ENCODE measurements around the gene CCDC24. TPM values are rescaled to one million over a fixed set of nuclear protein-coding genes. Genes with fewer than 3 reads are reported as not detected.

Gene CCDC24
- total RNA-seq, 4 donors from 2014 or later, result 3.0 to 7.3 (median 4.7) TPM

GRCh38 chr1:44029260-44029910 is 38.0 kb downstream of the CCDC24 start:
- 30 to 38% methylated on average over 14 to 17 of the region's 17 CpGs for WGBS, 2 donors
- DNase-seq, result no peak
- intact Hi-C loops (cut with DNase I), result no loop called here
- no peaks in the 10 kb centered on the region for H3K27me3 ChIP-seq
- H3K9me3 ChIP-seq, result no peaks in the 10 kb centered on the region
- no peaks in the 10 kb centered on the region for H3K36me3 ChIP-seq
- H3K27ac ChIP-seq, result peak overlapping the region; percentile 93 to 99 (median 96)
- no peak for TF ChIP-seq POLR2A (IDR thresholded peaks at IDR 0.05)
- TF ChIP-seq, protein P1, sequence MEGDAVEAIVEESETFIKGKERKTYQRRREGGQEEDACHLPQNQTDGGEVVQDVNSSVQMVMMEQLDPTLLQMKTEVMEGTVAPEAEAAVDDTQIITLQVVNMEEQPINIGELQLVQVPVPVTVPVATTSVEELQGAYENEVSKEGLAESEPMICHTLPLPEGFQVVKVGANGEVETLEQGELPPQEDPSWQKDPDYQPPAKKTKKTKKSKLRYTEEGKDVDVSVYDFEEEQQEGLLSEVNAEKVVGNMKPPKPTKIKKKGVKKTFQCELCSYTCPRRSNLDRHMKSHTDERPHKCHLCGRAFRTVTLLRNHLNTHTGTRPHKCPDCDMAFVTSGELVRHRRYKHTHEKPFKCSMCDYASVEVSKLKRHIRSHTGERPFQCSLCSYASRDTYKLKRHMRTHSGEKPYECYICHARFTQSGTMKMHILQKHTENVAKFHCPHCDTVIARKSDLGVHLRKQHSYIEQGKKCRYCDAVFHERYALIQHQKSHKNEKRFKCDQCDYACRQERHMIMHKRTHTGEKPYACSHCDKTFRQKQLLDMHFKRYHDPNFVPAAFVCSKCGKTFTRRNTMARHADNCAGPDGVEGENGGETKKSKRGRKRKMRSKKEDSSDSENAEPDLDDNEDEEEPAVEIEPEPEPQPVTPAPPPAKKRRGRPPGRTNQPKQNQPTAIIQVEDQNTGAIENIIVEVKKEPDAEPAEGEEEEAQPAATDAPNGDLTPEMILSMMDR (IDR thresholded peaks at IDR 0.05), result no peak
- peak overlapping the region; percentile 71 to 96 (median 94) for H3K4me3 ChIP-seq
- peaks cover 48 to 89% (median 56%) of the 10 kb centered on the region in 3 donors for H3K4me1 ChIP-seq

DNA sequence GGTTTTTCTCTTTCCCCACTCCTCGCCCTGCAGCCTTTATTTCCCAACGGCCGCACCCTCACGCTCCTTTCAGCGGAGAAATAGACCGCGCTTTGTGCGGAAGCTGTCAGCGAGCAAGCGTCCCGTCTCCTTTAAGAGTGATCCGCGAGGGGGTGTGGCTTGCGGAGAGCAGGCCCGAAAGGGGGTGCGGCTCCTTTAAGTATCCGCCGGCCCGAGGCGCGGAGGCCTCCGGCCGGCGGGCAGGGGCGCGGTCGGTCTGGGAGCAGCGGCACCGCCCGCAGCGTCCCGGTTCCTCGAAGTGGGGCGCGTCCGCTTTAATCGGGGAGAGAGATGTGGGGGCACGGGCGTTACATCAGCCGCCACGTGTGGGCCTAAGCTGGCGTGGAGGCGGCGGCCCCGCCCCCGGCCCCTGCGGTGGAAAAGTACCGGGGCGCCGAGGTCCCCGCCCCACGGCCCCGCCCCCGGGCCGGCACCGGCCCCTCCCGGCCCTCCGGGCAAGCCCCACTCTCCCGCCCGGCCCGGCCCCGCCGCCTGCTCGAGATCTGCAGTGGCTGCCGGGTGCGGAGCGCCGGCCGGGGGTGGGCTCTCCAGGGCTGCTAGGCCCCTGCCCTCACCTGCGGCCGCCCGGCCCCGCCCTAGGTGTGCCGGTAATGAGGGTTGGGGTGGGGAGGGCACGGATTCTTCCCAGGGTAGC is 38.7 kb downstream of the CCDC24 start:
- Histone ChIP-seq H3K9me3 (no peaks in the 10 kb centered on the region), H3K27me3 (no peaks in the 10 kb centered on the region), H3K4me1 (peaks cover 42 to 89% (median 53%) of the 10 kb centered on the region in 3 donors), H3K36me3 (no peaks in the 10 kb centered on the region), H3K4me3 (peak overlapping the region; percentile 71 to 96 (median 94)), H3K27ac (peak overlapping the region; percentile 93 to 99 (median 96))
- DNase-seq, result peak; percentile 58
- TF ChIP-seq, protein P1 (IDR thresholded peaks at IDR 0.05), result no peak
- TF ChIP-seq POLR2A (IDR thresholded peaks at IDR 0.05), result peak in 2 of 4 donors; percentile 6 to 49
- 0% methylated on average over 1 of the region's 75 CpGs; no CpG with 5 or more reads in 1 of the 2 donors for WGBS, 2 donors
- intact Hi-C loops (cut with DNase I), result loop anchor here (10.0 kb wide), 1 partner anchor 85 kb away; the partner anchor contains the start of gene IPO13

DNA sequence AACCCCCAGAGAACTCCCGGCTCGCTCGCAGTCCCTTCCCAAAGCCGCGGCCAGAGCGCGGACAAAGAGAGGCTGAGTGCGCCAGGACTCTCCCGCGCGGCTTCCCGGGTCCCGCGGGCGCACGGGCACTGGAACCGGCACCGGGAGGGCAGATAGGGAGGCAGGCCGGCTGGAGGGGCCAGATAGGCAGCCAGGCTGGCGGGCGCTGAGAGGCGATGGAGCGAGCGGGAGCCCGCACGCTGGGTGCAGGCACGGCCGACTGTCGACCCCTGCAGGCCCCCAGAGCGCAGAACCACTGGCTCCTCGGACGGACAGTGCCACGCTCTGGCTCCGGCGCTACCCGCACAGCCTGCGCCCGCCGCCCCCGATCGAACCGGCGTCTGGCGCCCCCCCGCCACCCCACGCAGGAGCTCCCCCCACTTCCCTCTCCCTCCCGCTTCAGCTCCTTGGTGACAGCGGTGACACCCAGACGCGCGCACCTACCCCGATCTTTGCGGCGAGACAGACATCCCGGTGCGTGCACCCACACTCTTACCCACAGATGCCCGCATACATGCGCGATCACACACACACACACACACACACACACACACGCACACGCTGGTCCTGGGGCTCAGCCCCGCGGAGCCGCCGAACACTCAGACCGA is 39.3 kb downstream of the CCDC24 start:
- Histone ChIP-seq H3K27me3 (no peaks in the 10 kb centered on the region), H3K4me1 (peaks cover 36 to 89% (median 51%) of the 10 kb centered on the region in 3 donors), H3K4me3 (peak overlapping the region; percentile 71 to 96 (median 94)), H3K9me3 (no peaks in the 10 kb centered on the region), H3K36me3 (no peaks in the 10 kb centered on the region), H3K27ac (peak overlapping the region; percentile 93 to 99 (median 96))
- TF ChIP-seq, protein P1 (IDR thresholded peaks at IDR 0.05), result peak in 2 of 6 experiments; percentile 9 to 11
- TF ChIP-seq POLR2A (IDR thresholded peaks at IDR 0.05), result no peak
- intact Hi-C loops (cut with DNase I), result loop anchor here (10.0 kb wide), 1 partner anchor 86 kb away; the partner anchor contains the start of gene IPO13
- DNase-seq, result no peak
- 1% methylated on average over 15 of the region's 66 CpGs; no CpG with 5 or more reads in 1 of the 2 donors for WGBS, 2 donors

DNA sequence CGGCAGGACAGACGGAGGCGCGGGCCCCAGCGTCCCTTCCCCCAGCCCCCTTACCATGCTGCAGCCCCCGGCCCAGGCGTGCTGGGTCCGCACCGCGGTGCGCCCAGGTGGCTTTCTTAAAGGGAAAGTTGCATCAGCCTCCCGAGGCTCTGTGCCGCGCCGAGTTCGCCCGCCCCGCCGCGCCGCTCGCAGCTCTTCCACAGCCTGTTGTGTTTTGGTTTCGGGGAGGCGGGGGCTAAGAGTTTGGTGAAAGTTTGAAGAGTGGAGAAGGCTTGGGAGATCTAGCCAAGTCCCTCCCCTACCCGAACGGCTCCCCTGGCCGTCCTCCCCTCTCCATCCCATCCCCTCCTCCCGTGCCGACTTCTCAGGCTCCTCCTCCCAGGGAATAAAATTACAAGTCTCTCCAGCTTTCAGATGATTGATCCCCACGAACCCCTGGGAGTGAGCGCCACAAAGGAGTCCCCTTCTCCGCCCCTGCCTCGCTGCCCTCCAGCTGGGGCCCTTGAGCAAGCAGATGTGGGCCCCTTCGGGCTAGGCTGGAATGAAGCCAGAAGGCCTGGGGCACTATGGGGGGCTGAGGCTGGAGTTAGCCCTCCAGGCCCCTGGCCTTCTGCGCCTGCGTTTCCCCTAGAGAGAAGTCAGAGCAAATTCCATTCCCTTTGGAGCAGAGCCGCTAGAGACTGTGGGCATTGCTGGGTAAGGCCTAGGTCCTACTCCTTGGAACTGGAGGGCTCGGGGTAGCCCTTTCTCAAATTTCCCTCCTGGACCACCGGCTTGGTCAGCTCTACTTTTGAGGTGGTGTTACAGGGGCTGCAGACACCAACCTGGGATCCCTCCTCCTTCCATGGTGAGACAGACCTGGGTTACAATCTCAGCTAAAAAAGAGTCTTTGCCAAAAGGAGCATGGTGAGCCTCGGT is 40.1 kb downstream of the CCDC24 start, which contains the start of gene SLC6A9:
SLC6A9 (minus strand) TSS at position 211 of the 918 bp plus-strand sequence. CDS start 7,185 bp downstream, outside the sequence.
- peak in 2 of 4 donors; percentile 49 to 51 for TF ChIP-seq POLR2A (IDR thresholded peaks at IDR 0.05)
- TF ChIP-seq, protein P1 (IDR thresholded peaks at IDR 0.05), result no peak
- Histone ChIP-seq H3K27me3 (no peaks in the 10 kb centered on the region), H3K27ac (peak within 1 kb of the TSS; percentile 93 to 99 (median 96)), H3K9me3 (no peaks in the 10 kb centered on the region), H3K36me3 (no peaks in the 10 kb centered on the region), H3K4me1 (peaks cover 31 to 89% (median 51%) of the 10 kb centered on the region in 3 donors), H3K4me3 (peak within 1 kb of the TSS; percentile 71 to 96 (median 94))
- 1 to 14% methylated on average over 11 to 18 of the region's 40 CpGs for WGBS, 2 donors
- intact Hi-C loops (cut with DNase I), result loop anchor here (10.0 kb wide), 1 partner anchor 87 kb away; the partner anchor contains the start of gene IPO13
- DNase-seq, result no peak
